Adrenal gland (tissue), 12 donors: ENCODE data around the gene CCNT2. TPM values are rescaled to one million over a fixed set of nuclear protein-coding genes. Genes with fewer than 3 reads are reported as not detected.
A peak's percentile ranks its signal among the peaks of the same experiment; 100 is the strongest.

Experiments
- DNase-seq, 7 donors: peaks; one replicate each; pipeline ENCODE4 v3.0.0-alpha.2; 2019 to 2020
- H3K27ac ChIP-seq, 5 donors: fragments of 200-600 bp; sonication (generic) in 4 of 5; 1 replicate in 3 of 5; 2 replicates in 2 of 5; pipeline versions ENCODE4 v1.5.1 to v1.8.0; 2016 to 2020; ENCODE audit warnings: mild to moderate bottlenecking in 1 of 5
- H3K27me3 ChIP-seq: fragments of 200-600 bp; 2 replicates; pipeline ENCODE4 v1.8.0; 2021
- H3K36me3 ChIP-seq, 2 donors: fragments of 200-600 bp; replicated peaks in 1 of 2; 1 replicate in 1 of 2; 2 replicates in 1 of 2; pipeline versions ENCODE4 v1.5.1 to v1.8.0; 2018 to 2022
- H3K4me1 ChIP-seq, 2 donors: fragments of 200-600 bp; replicated peaks in 1 of 2; 1 replicate in 1 of 2; 2 replicates in 1 of 2; pipeline versions ENCODE4 v1.5.1 to v1.8.0; 2018 to 2021
- H3K4me3 ChIP-seq, 4 donors: fragments of 200-600 bp; sonication (generic) in 3 of 4; one replicate each; pipeline ENCODE4 v1.5.1; 2016 to 2018
- H3K9me3 ChIP-seq, 3 donors: fragments of 200-600 bp; sonication (generic) in 1 of 3; replicated peaks in 1 of 3; 1 replicate in 2 of 3; 2 replicates in 1 of 3; pipeline versions ENCODE4 v1.5.1 to v1.8.0; 2016 to 2021
- CTCF ChIP-seq, 6 experiments: fragments of 450-650 bp in 4 of 6; fragments of 200-600 bp in 2 of 6; sonication (generic) in 1 of 6; IDR thresholded peaks; 1 replicate in 5 of 6; 2 replicates in 1 of 6; pipeline versions ENCODE4 v1.5.1 to v1.8.0; 2016 to 2021; ENCODE audit warnings: antibody characterized with exemption in 6 of 6, mild to moderate bottlenecking in 2 of 6, moderate library complexity in 1 of 6
- POLR2A ChIP-seq, 2 donors: fragments of 450-650 bp; IDR thresholded peaks; one replicate each; pipeline ENCODE4 v1.6.1; 2017; ENCODE audit warnings: antibody characterized with exemption in 2 of 2, mild to moderate bottlenecking in 2 of 2, moderate library complexity in 1 of 2
- WGBS, 4 donors: extraction: QIAGEN DNeasy Blood & Tissue Kit in 2 of 4; methylation state at CpG; one replicate each; pipeline versions ENCODE4 v1.1.5 to v1.1.7; 2013 to 2017; 5-methylcytosine and 5-hydroxymethylcytosine counted together
- intact Hi-C, 2 donors: fragments of 100-400 bp; cut with DNase I; formaldehyde crosslinking; loops; one replicate each; pipeline versions ENCODE4 v1.14.1 to v1.15.0; 2022 to 2023
- polyA plus RNA-seq, 3 donors: library from polyadenylated mRNA; stranded (reverse); fragments of 200-250 nt in 2 of 3; fragments of 350-450 nt in 1 of 3; fragmentation: Illumina TruSeq in 1 of 3; extraction: RNeasy Lipid Tissue Mini Kit (QIAGEN cat#74804) in 1 of 3; gene quantifications; one replicate each; pipeline ENCODE4 v1.2.3, GENCODE V29; 2013 to 2014
- total RNA-seq, 9 donors: library from RNA; depleted of rRNA in 4 of 9; stranded (reverse); fragments of >200 nt in 4 of 9; fragments of 120-200 nt in 1 of 9; fragmentation: NEBNext Ultra II Directional in 1 of 9; extraction: Animal tissue kit (Norgen Biotek cat#: 25700) in 1 of 9; gene quantifications; one replicate each; pipeline versions ENCODE4 v1.1.0 to v1.2.4, GENCODE V29; 2013 to 2023
- donor health status: healthy with polysubstance abuse.
- donor health status: Bipolar disorder and iron deficiency.
- donor health status: DM: yes; HTN: yes; CAD: no.
- donor health status: DM: no; HTN: no; CAD: no.
- donor health status: DM: no; HTN: no; CAD: no.
- donor health status: DM: yes; HTN: yes; CAD: no.

The CCNT2 gene
- total and polyA plus RNA-seq, 12 donors: 7.7 to 47.5 (median 27.2) TPM

- WGBS, 4 donors: 47 to 83% (median 63%) methylated on average over 1 of the region's 1 CpG
- intact Hi-C loops: no loop called here
These were observed 64.0 kb downstream of the CCNT2 start for GRCh38 chr2:134982603-134983002.

GRCh38 chr2:134985061-134985460 is 66.4 kb downstream of the CCNT2 start:
- DNase-seq: no peak
- no peak overlapping the region for H3K27ac ChIP-seq
- no peaks in the 10 kb centered on the region for H3K4me1 ChIP-seq
- TF ChIP-seq POLR2A (IDR thresholded peaks at IDR 0.05): no peak
- TF ChIP-seq CTCF (IDR thresholded peaks at IDR 0.05): no peak
- intact Hi-C loops: no loop called here
- H3K27me3 ChIP-seq: no peaks in the 10 kb centered on the region
- no peaks in the 10 kb centered on the region for H3K36me3 ChIP-seq
- H3K4me3 ChIP-seq: no peak overlapping the region
- H3K9me3 ChIP-seq: no peaks in the 10 kb centered on the region
- 83 to 95% (median 85%) methylated on average over 3 of the region's 3 CpGs for WGBS, 4 donors

More at GRCh38 chr2:134982603-134983002, 64.0 kb downstream of the CCNT2 start:
- H3K36me3 ChIP-seq: no peaks in the 10 kb centered on the region
- H3K4me1 ChIP-seq: no peaks in the 10 kb centered on the region
- DNase-seq: no peak
- TF ChIP-seq CTCF (IDR thresholded peaks at IDR 0.05) (no peak), POLR2A (IDR thresholded peaks at IDR 0.05) (no peak)
- no peak overlapping the region for H3K4me3 ChIP-seq
- H3K27ac ChIP-seq: no peak overlapping the region
- H3K27me3 ChIP-seq: no peaks in the 10 kb centered on the region
- no peaks in the 10 kb centered on the region for H3K9me3 ChIP-seq

GRCh38 chr2:134988994-134989605 is 70.5 kb downstream of the CCNT2 start:
- H3K4me3 ChIP-seq: no peak overlapping the region
- H3K27me3 ChIP-seq: no peaks in the 10 kb centered on the region
- intact Hi-C loops: no loop called here
- H3K27ac ChIP-seq: no peak overlapping the region
- WGBS, 4 donors: 15 to 18% (median 16%) methylated on average over 3 of the region's 3 CpGs
- H3K4me1 ChIP-seq: no peaks in the 10 kb centered on the region
- H3K9me3 ChIP-seq: no peaks in the 10 kb centered on the region
- no peak for DNase-seq
- TF ChIP-seq POLR2A (IDR thresholded peaks at IDR 0.05) (no peak), CTCF (IDR thresholded peaks at IDR 0.05) (peak; percentile 11 to 57 (median 39))
- no peaks in the 10 kb centered on the region for H3K36me3 ChIP-seq

GRCh38 chr2:134999521-134999920 is 80.9 kb downstream of the CCNT2 start:
- Histone ChIP-seq H3K4me1 (peaks cover 0 to 5% of the 10 kb centered on the region in 2 donors), H3K27me3 (no peaks in the 10 kb centered on the region), H3K4me3 (no peak overlapping the region), H3K9me3 (no peaks in the 10 kb centered on the region), H3K36me3 (no peaks in the 10 kb centered on the region), H3K27ac (no peak overlapping the region)
- TF ChIP-seq CTCF (IDR thresholded peaks at IDR 0.05) (no peak), POLR2A (IDR thresholded peaks at IDR 0.05) (no peak)
- 74 to 93% (median 83%) methylated on average over 2 of the region's 2 CpGs for WGBS, 4 donors
- no peak for DNase-seq
- intact Hi-C loops: no loop called here
